ENCODE data around the gene PSMB4.
A peak's percentile ranks its signal among the peaks of the same experiment; 100 is the strongest.
"Not testable (repeated sequence)": the region's sequence is repeated elsewhere in the genome, so short reads cannot be mapped to it uniquely, and the experiment has no call there.

Gene PSMB4

DNA sequence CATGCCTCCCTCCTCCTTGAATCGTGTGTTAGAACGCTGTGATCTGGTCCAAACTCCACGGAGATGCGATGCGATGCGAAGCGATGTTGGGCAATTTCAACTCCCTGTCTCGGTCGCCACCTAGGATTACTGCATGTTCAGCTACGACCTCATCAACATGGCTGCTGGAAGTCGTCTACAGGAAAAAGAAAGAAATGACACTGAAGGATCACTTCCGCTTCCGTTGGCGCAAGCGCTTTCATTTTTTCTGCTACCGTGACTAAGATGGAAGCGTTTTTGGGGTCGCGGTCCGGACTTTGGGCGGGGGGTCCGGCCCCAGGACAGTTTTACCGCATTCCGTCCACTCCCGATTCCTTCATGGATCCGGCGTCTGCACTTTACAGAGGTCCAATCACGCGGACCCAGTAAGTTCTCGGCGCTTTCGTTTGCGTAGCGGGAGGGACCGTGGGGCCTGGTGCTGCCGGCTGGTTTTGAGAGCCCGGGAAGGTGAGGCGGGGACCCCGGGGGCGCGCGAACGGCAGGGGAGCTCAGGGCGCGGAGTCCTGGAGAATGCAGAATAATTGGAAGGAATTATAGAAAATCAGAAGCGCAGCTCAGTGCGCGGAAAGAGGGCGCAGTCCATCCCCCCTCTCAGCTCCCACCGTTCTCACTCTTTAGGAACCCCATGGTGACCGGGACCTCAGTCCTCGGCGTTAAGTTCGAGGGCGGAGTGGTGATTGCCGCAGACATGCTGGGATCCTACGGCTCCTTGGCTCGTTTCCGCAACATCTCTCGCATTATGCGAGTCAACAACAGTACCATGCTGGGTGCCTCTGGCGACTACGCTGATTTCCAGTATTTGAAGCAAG, at the start of gene PSMB4:
TSS of gene PSMB4 (plus strand) at position 250 of the 848 bp plus-strand sequence. CDS start at position 265, 15 bp downstream.
- DNase-seq: peak; percentile 89

DNA sequence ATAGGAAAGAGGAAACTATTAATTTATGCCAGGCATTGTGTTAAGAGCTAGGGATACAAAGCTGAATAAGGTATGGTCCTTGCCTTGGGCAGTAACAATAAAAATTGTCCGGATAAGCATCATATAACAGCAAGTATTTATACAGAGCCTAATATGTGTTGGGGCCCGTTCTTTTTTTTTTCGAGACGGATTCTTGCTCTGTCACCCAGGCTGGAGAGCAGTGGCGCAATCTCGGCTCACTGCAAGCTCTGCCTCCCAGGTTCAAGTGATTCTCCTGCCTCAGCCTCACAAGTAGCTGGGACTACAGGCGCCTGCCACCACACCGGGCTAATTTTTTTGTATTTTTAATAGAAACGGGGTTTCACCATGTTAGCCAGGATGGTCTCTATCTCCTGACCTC, 49.0 kb upstream of the PSMB4 start:
- not testable (repeated sequence) for DNase-seq

DNA sequence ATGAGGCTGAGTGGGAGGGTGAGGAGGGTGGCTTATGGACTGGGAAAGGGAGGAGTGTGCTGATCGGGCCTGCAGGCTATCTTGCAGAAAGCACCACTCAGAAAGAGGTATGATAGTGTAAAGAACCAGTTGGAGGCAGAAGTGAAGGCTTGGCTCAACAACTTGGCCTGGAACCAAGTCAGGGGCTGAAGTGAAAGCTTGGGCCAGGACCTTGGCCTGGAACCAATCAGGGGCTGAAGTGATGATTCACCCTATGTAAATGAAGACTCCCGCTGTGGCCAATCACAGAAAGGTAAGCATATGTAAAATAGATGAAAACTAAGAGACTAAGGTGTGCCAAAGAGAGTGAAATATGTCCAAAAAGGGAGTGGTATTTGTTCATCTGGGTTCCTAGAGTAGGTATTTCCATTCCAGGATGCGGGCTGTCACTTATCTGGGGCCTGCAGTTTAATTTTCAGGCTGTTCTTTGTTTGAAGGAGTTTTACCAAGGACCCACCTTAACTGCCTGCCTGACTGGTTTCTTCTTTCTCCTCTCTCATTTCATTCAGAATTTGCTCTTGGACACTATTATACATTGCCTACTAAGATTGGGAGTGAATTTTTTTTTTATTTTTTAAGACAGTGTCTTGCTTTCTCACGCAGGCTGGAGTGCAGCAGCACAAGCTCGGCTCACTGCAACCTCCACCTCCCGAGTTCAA, 47.2 kb upstream of the PSMB4 start:
- DNase-seq: no peak

DNA sequence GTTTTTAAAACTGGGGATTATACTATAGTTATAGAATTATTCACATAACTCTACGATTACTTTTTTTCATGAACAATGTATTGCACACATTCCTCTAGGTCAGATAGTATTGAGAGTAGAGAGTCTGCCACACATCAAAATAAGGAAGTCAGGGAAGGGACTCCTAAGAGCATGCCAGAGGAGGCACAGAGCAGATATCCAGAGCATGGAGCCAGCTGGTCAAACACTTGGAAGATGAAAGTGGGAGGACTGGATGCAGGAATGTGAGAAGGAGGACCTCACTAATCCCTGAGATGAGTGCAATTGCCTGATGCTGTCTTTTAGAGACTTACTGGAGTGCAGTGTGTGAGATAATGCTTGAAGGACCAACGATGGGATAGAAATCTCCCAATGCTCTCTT, 42.7 kb upstream of the PSMB4 start:
- no peak for DNase-seq

DNA sequence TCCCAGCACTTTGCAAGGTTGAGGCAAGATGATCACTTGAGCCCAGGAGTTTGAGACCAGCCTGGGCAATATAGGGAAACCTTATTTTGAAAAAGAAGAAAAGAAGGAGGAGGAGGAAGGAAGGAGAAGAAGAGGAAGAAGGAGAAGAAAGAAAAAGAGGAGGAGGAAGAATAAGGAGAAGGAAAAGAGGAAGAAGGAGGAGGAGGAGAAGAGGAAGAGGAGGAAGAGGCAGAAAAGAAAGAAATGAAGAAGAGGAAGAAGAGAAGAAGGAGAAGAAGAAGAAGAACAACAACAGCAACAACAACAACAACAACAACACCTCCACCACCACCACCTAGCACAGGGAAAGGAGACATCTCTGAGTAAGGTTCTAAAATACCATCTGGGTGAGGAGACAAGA, 37.5 kb upstream of the PSMB4 start:
- DNase-seq: no peak

DNA sequence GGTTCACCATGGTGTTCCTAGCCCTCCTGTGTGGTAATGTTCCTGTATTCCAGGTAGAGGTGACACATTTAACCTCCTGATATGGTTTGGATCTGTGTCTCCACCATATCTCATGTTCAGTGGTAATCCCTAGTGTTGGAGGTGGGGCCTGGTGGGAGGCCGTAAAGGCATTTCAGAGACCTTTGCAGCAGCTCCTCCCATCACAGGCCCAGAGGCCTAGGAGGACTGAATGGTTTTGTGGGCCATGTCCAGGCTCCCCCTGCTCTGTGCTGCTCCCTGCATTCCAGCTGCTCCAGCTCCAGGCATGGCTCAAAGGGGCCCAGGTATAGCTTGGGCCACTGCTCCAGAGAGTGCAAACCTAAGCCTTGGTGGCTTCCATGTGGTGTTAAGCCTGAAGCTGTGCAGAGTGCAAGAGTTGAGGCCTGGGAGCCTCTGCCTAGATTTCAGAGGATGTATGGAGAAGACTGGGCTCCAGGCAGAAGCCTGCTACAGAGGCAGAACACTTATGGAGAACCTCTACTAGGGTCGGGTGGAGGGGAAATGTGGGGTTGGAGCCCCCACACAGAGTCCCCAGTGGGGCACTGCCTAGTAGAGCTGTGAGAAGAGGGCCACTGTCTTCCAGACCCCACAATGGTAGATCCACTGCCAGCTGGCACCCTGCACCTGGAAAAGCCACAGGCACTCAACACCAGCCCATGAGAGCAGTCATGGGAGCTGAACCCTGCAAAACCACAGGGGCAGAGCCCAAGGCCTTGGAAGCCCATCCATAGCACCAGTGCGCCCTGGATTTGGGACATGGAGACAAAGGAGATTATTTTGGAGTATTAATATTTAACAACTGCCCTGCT, 36.8 kb upstream of the PSMB4 start:
- no peak for DNase-seq

DNA sequence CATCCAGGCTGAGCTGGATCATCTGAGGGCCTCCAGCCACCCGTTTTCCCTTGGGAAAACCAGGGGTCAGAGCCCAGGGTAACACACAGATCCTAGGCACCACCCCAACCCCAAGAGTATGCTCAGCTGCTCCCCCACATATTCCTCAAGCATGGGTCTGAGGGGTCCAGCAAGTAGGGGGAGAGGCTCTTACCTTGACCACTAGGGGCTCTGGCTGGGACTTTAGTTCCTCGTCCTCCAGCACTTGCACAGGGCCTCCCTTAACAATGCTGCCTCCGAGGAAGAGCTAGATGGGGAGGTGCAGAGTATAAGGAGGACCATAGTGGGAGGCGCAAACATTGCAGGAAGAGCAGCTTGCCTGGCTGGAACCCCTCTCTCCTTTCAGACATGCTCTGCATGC, 34.4 kb upstream of the PSMB4 start:
- DNase-seq: no peak

DNA sequence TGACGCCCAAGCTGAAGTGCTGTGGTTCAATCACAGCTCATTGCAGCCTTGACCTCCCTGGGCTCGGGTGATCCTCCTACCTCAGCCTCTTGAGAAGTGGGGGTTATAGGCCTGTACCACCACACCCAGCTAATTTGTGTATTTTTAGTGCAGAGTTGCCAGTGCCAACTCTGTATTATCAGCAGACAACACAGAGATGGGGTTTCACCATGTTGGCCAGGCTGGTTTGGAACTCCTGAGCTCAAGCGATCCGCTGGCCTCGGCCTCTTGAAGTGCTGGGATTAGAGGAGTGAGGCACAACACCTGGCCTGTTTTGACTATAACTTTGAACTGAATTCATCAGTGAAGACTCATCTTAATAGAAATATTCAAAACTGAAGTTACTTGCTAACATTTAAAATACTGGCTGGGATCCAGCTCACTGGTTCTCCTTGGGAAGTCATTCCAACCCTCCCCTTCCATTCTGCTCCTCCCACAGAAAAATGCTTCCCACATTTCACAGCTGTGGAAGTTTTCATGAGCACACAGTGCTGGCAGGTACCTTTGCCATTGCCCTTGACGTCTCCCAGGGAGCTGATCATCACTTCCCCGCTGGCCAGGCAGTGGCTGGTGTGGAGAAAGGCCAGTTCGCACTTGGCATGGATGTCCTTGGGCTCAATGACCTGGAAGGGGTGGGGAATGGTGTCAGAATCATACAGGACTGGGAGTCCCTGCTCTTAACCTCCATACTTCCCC, 31.5 kb upstream of the PSMB4 start:
- DNase-seq: no peak

DNA sequence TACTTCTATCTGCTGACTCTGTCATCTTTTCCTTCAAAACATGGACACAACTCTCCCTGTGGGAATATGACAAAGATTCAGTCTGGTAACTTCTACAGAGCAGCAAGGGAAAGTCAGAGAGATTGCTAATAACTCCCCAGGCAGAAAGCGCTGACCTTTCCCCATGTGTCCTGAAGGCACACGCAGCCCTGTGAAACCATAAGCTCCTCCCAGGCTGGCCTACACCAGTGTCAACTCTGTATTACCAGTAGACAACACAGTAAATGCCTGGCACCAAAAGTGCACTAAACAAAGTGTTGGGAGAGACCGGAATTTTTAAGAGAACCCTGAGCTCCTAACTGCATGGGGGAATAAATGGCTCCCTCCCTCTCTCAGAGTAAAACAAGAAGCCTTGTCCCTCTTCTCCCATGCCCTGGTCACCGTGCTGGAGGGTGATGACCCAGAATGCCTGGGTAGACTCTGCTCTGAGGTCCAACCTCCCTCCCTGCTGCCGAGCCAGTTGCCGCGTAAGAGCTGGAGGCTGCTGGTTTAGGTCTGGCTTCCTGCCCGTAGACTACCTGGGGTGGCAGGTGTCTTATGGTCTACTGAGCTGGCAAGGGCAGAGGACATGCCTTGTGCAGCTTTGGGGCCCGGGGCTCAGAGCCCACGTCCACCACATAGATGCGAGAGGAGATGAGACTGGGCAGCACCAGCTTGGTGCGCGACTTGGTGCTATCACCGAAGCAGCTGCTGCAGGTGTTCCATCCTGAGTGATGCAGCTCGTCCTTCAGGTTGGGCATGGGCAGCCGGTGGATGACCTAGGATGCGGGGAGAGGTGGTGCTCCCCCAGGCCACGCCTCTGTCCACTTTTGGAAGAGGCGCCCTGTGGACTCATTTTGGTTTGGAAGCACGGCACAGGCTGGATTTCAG, 30.7 kb upstream of the PSMB4 start:
- DNase-seq: peak; percentile 70

DNA sequence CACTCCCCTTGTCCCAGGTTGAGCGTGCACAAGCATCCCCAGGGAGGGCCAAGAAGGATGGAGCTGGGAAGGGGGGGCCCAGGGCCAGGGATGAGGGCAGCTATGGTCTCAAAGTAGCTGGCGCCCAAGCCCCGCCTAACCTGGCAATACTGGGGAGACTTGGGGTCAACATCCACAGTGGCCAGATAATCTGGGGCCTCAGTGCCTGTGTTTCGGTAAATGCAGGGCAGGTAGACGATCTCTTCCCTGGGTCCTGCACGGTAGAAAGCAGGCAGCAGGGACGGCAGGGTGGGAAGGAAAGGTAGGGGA, 30.1 kb upstream of the PSMB4 start:
- DNase-seq: no peak

DNA sequence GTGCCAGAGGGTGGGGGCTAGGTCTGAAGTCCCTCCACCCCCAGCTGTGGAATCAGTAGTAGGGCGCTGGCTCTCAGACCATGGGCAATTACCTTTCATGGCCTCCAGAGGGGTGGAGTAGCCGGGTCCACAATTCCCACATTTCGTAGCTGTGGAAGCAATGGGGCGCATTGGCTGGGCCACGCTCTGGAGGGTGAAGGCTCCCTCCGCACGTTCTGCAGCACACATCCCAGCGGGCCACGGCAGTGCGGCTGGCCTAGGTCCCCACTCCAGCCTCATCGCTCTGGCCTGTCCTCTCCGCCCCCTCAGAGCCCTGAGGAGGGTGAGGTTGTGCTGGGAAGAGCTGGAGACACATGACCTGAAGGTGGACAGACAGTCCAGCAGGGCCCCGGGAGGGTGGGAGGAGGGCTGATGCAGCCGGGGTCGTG, 29.7 kb upstream of the PSMB4 start:
- no peak for DNase-seq

DNA sequence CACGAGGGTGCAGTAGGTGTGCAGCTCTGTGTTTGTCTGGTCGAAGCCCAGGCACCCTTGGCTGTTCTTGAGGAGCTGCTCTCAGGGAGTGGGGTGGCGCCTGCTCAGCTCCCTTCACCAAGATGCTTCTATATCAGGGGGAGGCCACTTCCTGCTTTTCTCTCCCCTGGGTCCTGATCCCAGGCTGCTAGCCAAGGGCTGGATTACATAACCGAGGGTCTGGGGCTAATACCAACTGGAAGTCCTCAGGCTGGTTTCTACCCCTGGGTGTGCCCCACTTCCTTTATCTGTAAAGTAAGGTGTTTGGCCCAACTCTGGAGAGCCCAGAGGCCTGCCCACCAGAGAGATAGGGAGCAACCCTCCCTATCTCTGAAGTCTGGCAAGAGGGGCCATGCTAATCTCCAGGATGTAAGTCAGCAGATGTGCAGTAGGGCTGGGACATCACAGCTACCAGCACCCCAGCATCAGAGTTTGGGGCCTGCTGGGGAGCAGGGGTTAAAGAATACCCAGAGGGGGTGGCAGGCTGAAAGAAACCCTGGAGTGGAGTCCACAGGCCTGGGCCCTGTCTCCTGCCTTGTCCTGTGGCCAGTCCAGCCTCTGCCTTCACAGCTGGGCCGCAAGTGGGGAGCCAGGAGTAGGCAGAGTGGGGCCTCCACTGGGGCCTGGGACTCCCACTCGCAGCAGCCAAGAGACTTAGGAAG, 29.0 kb upstream of the PSMB4 start:
- no peak for DNase-seq

DNA sequence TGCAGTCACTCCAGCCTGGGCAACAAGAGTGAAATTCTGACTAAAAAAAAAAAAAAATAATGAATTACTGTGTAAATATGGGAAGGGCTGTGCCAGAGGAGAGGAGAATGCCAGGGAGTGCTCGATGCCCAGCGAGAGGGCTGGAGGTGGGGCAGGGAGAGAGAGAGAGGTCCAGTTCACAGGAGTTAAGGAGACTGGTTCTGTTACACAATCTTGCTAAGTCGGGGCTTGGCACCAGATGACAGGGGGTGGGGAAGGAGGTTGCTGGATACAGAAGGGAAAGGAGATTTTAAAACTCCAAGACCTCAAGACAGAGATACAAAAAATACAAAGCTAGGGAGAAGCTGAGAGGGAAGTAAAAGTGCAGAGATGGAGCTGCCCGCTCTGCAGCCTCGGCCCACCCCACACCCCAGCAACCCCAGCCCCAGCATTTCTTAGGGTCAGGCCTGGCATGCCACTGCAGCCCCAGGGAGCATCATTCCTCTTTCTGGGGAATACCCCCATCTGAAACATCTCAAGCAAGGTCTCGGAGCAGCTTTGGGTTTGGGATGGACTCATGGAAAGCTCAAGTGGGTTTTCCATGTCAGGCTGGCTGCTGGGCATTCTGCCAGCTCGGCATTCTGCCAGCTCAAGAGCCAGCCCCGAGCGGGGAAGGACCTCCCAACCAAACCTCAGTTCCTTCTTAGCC, 27.9 kb upstream of the PSMB4 start:
- peak; percentile 70 for DNase-seq

DNA sequence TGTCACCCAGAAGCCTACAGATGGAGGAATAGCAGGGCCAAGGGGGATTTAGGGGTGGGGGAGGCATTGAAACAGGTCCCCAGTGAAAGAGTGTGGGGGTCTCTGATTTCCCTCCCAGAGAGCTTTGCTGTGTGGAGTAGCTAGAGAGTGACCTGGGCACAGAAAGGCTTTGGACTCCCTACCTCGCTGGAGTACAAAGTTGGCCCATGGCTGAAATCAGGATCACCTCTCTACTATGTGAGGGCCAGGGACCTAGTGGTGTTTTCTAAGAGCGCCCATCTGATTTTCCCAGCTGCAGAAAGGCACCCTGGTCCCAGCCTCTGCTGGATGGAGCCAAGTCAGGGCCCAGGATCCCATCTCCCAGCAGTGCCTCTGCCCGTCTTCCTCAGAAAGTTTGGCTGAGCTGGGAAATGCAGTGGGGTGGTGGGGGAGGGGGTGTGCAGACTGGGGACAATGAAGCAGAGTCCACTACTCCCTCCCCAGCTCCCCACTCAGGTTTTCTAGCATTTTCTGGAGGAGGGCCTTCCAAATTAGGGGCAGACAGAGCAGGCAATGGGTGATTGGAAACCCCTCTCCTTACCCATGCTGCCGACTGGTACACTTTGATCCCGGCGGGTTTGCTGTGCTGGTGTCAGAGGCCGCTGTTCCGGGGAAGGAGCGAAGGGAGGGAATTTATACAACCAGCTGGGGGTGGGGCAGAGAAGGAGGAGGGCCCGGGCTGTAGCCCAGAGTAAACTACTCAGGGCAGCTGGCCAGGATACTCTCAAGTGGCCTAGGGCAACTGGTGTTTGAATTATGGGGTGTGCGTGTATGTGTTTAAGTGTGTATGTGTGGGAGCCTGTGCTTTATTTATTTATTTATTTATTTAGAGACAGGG, 27.1 kb upstream of the PSMB4 start, which contains the start of gene SELENBP1:
TSS of gene SELENBP1 (minus strand) at position 648 of the 877 bp plus-strand sequence. CDS start at position 584, 64 bp downstream.
- peak; percentile 82 for DNase-seq

DNA sequence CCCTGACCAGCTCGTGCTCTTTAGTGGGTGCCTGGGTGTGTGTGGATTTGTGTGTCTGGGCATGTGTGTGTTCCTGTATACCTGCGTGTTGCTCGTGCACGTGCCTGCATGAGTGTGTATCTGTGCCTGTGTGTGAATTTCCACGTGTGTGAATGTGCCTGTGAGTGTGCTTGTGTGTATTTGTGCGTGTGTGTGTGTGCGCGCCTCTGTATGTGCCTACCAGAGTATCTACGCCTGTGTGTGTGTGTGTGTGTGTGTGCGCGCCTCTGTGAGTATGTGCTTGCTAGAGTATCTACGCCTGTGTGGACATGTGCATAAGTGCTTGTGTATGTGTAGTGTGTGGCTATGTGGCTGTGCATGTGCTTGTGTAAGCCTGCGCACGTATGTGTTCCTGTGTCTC, 26.2 kb upstream of the PSMB4 start:
- DNase-seq: no peak

DNA sequence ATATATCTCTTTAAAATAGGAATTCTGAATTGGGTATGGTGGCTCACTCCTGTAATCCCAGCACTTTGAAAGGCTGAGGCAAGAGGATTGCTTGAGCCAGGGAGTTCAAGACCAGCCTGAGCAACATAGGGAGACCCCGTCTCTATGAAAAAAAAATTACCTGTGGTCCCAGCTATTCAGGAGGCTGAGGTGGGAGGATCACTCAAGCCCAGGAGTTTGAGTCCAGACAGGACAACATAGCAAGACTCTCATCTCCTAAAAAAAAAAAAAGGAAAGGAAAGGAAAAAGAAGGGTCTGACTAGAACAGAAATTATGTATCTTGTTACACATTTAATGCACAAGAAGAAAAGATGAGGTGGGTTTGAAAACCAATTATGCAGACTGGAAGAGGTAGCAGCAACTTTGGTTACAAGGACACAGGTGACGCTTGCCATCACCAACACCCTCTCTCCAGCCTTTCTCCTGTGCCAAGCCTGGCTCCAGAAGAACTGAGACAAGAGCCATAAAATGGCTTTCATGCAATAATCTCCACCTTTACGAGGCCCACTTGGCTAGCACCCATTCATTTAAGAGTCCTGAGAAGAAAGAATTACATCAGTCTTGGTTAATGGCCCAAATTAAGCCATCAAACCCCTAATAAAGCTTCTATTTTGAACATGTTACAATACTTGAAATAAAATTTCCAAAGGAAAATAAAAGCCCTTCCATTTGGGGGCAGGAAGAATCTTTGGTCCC, 22.1 kb upstream of the PSMB4 start:
- DNase-seq: no peak

DNA sequence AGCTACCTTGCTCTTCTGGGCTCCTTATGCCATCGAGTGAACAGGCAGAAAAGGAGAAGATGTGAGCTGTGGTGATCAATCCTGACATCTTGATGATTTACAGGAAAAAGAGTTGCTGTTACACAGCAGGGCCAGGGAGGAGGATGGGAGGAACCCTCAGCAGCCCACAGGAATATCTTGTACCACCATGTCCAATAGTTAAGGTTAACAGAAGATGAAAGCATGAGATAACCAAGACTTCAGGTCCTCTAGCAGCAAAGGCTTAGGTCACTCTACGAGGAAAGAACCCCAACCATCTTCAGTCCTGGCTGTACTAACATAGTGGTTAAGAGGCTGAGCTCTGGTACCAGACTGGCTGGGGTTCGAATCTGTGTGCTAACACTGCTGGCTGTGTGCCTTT, 14.8 kb upstream of the PSMB4 start:
- DNase-seq: no peak

DNA sequence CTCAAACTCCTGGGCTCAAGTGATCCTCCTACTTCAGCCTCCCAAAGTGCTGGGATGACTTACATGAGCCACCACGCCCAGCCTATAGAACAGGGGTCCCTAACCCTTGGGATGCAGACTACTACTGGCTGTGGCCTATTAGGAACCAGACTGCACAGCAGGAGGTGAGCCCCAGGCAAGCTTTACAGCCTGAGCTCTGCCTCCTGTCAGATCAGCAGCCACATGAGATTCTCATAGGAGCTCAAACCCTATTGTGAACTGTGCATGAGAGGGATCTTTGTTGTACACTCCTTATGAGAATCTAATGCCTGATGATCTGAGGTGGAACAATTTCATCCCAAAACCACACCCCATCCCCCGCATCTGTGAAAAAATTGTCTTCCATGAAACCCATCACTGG, 13.4 kb upstream of the PSMB4 start:
- no peak for DNase-seq

Measured in COR-L47 (cell line).